Smooth muscle cell (in vitro differentiated cells): ENCODE measurements around the gene TTC33. TPM values are rescaled to one million over a fixed set of nuclear protein-coding genes. Genes with fewer than 3 reads are reported as not detected.

Source experiments
- DNase-seq: peaks from one replicate; lab custom pipeline; 2025; ENCODE audit not compliant: unreplicated experiment; lab: John Stamatoyannopoulos, UW
- H2AFZ ChIP-seq: fragments of 200-600 bp; sonication (generic); 2 replicates; pipeline ENCODE4 v1.6.0; 2016; ENCODE audit warnings: antibody characterized with exemption, low read depth, mild to moderate bottlenecking
- H3F3A ChIP-seq: fragments of 200-600 bp; sonication (generic); 2 replicates; pipeline ENCODE4 v1.6.0; 2017; ENCODE audit warnings: antibody characterized with exemption, low read depth
- H3K27ac ChIP-seq: fragments of 200-600 bp; sonication (generic); 2 replicates; pipeline ENCODE4 v1.5.1; 2016; ENCODE audit warnings: low read depth, mild to moderate bottlenecking
- H3K27me3 ChIP-seq: fragments of 200-600 bp; sonication (generic); 2 replicates; pipeline ENCODE4 v1.6.1; 2016; ENCODE audit warnings: low read depth, mild to moderate bottlenecking
- H3K36me3 ChIP-seq: fragments of 200-600 bp; sonication (generic); 2 replicates; pipeline ENCODE4 v1.5.1; 2016; ENCODE audit warnings: low read depth
- H3K4me1 ChIP-seq: fragments of 200-600 bp; sonication (generic); 2 replicates; pipeline ENCODE4 v1.5.1; 2016; ENCODE audit warnings: low read depth
- H3K4me2 ChIP-seq: fragments of 200-600 bp; sonication (generic); 2 replicates; pipeline ENCODE4 v1.6.0; 2016; ENCODE audit warnings: mild to moderate bottlenecking
- H3K4me3 ChIP-seq: fragments of 200-600 bp; sonication (generic); 2 replicates; pipeline ENCODE4 v1.5.1; 2016; ENCODE audit warnings: mild to moderate bottlenecking
- H3K79me2 ChIP-seq: fragments of 200-600 bp; sonication (generic); 2 replicates; pipeline ENCODE4 v1.6.0; 2016; ENCODE audit warnings: low read depth, mild to moderate bottlenecking
- H3K9ac ChIP-seq: fragments of 200-600 bp; sonication (generic); 2 replicates; pipeline ENCODE4 v1.6.0; 2016; ENCODE audit warnings: low read depth
- H3K9me3 ChIP-seq: fragments of 200-600 bp; sonication (generic); replicated peaks from 2 replicates; pipeline ENCODE4 v1.5.1; 2016; ENCODE audit warnings: low read depth
- H4K20me1 ChIP-seq: fragments of 200-600 bp; sonication (generic); 2 replicates; pipeline ENCODE4 v1.6.0; 2016; ENCODE audit warnings: low read depth
- WGBS: methylation state at CpG from one replicate; pipeline ENCODE4 v1.1.7; 2016; ENCODE audit warnings: low lambda C conversion rate; 5-methylcytosine and 5-hydroxymethylcytosine counted together
- polyA plus RNA-seq: library from polyadenylated mRNA; unstranded; fragments of >200 nt; fragmentation: Nextera tagmentation; extraction: Ambion mirVana; gene quantifications from 2 replicates; pipeline ENCODE4 v1.2.1, GENCODE V29; 2016
- total RNA-seq: library from RNA; depleted of rRNA; stranded (reverse); fragments of >200 nt; gene quantifications from 2 replicates; pipeline ENCODE4 v1.2.3, GENCODE V29; 2014
- TF ChIP-seq, protein P1 (sequence below): fragments of 200-600 bp; sonication (generic); IDR thresholded peaks from 2 replicates; pipeline ENCODE4 v1.5.1; 2017; ENCODE audit warnings: borderline replicate concordance, mild to moderate bottlenecking, antibody characterized with exemption; ENCODE audit not compliant: insufficient read depth, poor library complexity, severe bottlenecking

The TTC33 gene
- total and polyA plus RNA-seq, 2 experiments from 2014 or later, result 13.1 to 22.1 TPM

DNA sequence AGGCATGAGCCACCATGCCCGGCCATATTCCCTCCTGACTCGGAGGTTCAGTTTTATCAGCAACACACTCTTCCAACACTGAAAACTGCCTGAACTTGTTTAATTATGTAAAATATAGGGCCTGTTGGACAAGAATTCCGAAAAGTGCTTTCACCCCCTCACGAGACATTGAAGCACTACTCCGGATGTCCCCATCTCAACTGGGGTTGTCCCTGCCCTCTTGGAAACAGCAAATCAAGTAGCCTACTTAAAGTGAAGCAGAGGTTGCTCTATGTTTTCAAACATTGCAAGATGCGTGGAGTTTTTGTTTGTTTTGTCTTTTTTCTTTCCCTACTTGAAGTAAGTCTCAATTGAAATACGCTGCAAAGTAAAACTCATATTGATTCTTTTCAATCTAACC, 68.4 kb downstream of the TTC33 start:
- DNase-seq, result no peak
- no peaks in the 10 kb centered on the region for H3K9me3 ChIP-seq
- H4K20me1 ChIP-seq, result no peaks in the 10 kb centered on the region
- no peaks in the 10 kb centered on the region for H3K36me3 ChIP-seq
- TF ChIP-seq, protein P1, sequence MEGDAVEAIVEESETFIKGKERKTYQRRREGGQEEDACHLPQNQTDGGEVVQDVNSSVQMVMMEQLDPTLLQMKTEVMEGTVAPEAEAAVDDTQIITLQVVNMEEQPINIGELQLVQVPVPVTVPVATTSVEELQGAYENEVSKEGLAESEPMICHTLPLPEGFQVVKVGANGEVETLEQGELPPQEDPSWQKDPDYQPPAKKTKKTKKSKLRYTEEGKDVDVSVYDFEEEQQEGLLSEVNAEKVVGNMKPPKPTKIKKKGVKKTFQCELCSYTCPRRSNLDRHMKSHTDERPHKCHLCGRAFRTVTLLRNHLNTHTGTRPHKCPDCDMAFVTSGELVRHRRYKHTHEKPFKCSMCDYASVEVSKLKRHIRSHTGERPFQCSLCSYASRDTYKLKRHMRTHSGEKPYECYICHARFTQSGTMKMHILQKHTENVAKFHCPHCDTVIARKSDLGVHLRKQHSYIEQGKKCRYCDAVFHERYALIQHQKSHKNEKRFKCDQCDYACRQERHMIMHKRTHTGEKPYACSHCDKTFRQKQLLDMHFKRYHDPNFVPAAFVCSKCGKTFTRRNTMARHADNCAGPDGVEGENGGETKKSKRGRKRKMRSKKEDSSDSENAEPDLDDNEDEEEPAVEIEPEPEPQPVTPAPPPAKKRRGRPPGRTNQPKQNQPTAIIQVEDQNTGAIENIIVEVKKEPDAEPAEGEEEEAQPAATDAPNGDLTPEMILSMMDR, result no peak
- WGBS, result 89% methylated on average over 7 of the region's 7 CpGs
- no peaks in the 10 kb centered on the region for H3K79me2 ChIP-seq
- H3K27me3 ChIP-seq, result peaks cover 21% of the 10 kb centered on the region
- no peaks in the 10 kb centered on the region for H3K4me1 ChIP-seq
- no peaks in the 10 kb centered on the region for H3F3A ChIP-seq
- no peak overlapping the region for H3K4me3 ChIP-seq
- H3K9ac ChIP-seq, result no peak overlapping the region
- H2AFZ ChIP-seq, result no peak overlapping the region
- no peak overlapping the region for H3K27ac ChIP-seq
- H3K4me2 ChIP-seq, result no peak overlapping the region

DNA sequence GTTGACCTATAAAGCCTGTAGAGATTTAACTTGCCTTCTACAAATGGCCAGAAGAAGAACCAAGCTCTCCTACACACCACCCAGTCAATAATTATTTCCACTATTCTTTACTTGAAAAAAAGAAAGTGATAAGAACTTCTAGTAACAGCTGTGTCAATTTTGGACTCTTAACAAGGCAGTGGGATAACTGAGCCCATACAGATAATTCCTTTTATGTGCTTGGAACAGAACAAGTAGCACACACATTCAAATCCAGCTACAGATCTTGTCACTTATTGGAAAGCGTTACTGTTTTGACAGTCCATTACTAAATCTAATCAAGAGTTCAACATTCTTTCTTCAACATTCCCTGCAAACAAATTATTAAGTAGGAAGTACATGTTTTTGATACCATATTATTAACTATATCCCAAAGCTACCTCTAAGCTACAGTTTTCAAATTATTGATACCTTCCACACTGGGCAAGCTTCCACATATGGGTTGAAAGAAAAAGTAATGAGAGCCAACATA, 69.7 kb downstream of the TTC33 start:
- no peaks in the 10 kb centered on the region for H3K4me1 ChIP-seq
- no peak overlapping the region for H2AFZ ChIP-seq
- no peak overlapping the region for H3K4me3 ChIP-seq
- H3K4me2 ChIP-seq, result no peak overlapping the region
- H3K79me2 ChIP-seq, result no peaks in the 10 kb centered on the region
- DNase-seq, result no peak
- TF ChIP-seq, protein P1, result no peak
- H3K9me3 ChIP-seq, result no peaks in the 10 kb centered on the region
- WGBS, result 55% methylated on average over 1 of the region's 1 CpG
- no peaks in the 10 kb centered on the region for H4K20me1 ChIP-seq
- peaks cover 34% of the 10 kb centered on the region for H3K27me3 ChIP-seq
- H3K27ac ChIP-seq, result no peak overlapping the region
- H3K36me3 ChIP-seq, result no peaks in the 10 kb centered on the region
- H3K9ac ChIP-seq, result no peak overlapping the region
- H3F3A ChIP-seq, result no peaks in the 10 kb centered on the region

DNA sequence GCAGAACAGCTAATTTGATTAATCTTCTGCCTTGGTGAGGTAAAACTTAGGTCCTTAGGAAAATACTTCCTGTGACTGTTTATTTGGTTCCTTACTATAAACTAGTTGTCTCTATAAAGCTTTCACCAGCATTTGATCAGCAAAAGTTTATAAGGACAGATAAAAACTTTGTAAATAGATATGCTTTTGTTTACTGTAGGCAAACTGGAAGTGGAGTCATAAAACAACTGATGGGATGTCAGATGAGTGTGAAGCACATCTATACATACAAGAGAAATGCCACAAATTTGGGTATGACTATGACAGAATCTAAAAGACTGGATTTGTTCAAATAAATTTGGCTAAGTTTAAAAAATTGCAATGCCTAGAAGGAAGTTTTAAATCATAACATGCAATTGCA, 70.6 kb downstream of the TTC33 start:
- DNase-seq, result no peak
- Histone ChIP-seq H3F3A (no peaks in the 10 kb centered on the region), H4K20me1 (no peaks in the 10 kb centered on the region), H3K4me3 (no peak overlapping the region), H3K4me2 (no peak overlapping the region), H3K79me2 (no peaks in the 10 kb centered on the region), H3K27ac (no peak overlapping the region), H3K9ac (no peak overlapping the region), H3K36me3 (no peaks in the 10 kb centered on the region), H3K27me3 (peaks cover 42% of the 10 kb centered on the region), H2AFZ (no peak overlapping the region), H3K4me1 (peaks cover 8% of the 10 kb centered on the region), H3K9me3 (no peaks in the 10 kb centered on the region)
- TF ChIP-seq, protein P1, result no peak

DNA sequence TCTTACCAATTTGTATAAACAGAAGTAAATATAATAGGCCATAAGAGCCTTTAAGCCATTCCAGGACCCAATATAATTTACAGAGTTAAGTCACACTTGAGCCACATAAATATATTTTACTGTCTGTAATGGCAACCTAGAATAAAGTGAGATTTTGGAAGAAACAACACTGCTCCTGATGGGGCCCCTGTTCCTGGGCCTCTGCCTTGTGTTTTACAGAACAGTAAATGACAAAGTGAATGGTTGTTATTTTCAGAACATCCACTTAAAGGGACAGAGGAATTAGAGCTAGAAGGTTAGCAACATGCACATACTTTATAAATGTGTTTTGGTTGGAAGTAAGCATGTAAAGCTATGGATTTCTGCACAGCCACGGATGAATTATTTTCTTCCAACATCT, 72.5 kb downstream of the TTC33 start:
- Histone ChIP-seq H3K79me2 (no peaks in the 10 kb centered on the region), H2AFZ (no peak overlapping the region), H3K4me3 (no peak overlapping the region), H3K9me3 (no peaks in the 10 kb centered on the region), H3K27ac (no peak overlapping the region), H3K36me3 (no peaks in the 10 kb centered on the region), H3K27me3 (peaks cover 49% of the 10 kb centered on the region), H3K9ac (no peak overlapping the region), H4K20me1 (no peaks in the 10 kb centered on the region), H3K4me2 (no peak overlapping the region), H3F3A (no peaks in the 10 kb centered on the region), H3K4me1 (peaks cover 17% of the 10 kb centered on the region)
- DNase-seq, result no peak
- TF ChIP-seq, protein P1, result no peak
- WGBS, result 74% methylated on average over 1 of the region's 1 CpG
